GM12865 (cell line): Measurements from ENCODE around the gene TIGD6.

Experiments
- DNase-seq: peaks from one replicate; pipeline ENCODE4 v3.0.0; 2010; ENCODE audit warnings: low read depth
- H3K4me3 ChIP-seq: 2 replicates; pipeline ENCODE4 v1.5.1; 2011; ENCODE audit warnings: mild to moderate bottlenecking, low read depth, low read length, control low read depth
- CTCF ChIP-seq: IDR thresholded peaks from 2 replicates; pipeline ENCODE4 v1.5.1; 2011; ENCODE audit warnings: low read length, control low read depth, low read depth, inconsistent platforms; ENCODE audit not compliant: insufficient read depth; ENCODE audit errors: missing control alignments

The TIGD6 gene

GRCh38 chr5:150000256-150000989 lies at the start of gene TIGD6, which contains the start of gene HMGXB3:
TSS of gene TIGD6 (minus strand) at chr5:150000654. CDS start at chr5:149996348, 4,306 bp downstream.
TSS of gene HMGXB3 (plus strand) at chr5:150000739. CDS start at chr5:150004853, 4,114 bp downstream.
- peak; percentile 98 for DNase-seq
- H3K4me3 ChIP-seq, result peak within 1 kb of the TSS; percentile 66
- TF ChIP-seq CTCF, result no peak

GRCh38 chr5:150046031-150046430 lies 45.6 kb upstream of the TIGD6 start:
- DNase-seq, result no peak
- H3K4me3 ChIP-seq, result no peak overlapping the region
- TF ChIP-seq CTCF, result no peak

DNA sequence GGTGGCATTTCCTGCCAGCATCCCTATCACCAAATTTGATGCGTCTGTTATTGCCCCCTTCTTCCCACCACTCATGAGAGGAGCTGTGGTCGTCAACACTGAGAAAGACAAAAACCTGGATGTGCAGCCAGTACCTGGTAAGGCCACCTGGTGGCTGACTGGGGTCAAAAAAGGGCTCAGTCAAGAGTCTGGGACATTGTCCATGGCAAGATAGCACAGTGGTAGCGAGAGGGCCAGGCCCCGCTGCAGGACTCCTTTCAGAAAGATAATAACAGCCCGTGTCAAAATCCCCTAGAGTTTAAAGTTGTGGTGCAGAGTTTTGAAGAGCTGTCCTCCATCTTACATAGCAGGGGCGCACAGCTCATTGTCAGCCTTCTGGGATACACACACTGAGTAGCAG lies 45.1 kb upstream of the TIGD6 start:
- no peak overlapping the region for H3K4me3 ChIP-seq
- no peak for DNase-seq
- TF ChIP-seq CTCF, result peak; percentile 8

DNA sequence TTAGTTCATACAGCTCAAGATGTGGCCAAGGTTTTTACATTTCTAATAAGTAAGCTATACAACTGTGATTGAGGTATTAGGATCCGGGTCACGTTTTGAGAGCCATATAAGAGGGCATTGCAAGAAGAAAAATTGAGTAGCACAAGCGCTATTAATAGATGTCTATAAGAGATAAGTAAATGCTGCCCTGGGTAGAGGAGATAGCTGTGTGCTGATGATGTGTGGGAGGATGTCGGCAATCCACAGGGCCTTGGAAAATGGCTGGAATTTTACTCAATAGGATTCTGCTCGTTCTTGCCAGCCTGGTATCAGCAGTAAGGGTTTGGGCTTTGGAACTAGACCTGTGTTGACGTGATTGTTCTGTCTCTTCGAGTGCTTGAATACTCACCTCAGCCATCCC lies 44.3 kb upstream of the TIGD6 start:
- TF ChIP-seq CTCF, result no peak
- DNase-seq, result no peak
- H3K4me3 ChIP-seq, result no peak overlapping the region

DNA sequence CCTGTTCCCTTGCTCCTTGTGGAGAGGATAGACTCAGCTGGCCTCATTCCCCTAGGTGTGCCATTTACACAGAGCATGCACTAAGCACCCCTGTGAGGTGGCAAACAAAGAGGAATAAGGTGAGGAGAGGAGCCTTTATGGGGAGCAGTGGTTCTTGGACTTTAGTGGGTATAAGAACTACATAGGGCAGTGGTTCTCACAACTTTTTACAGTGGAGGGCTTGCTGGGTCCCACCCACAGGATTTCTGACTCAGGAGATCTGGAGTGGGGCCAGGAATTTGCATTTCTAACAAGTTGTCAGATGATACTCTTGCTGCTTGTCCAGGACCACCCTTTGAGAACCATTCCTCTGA lies 43.9 kb upstream of the TIGD6 start:
- DNase-seq, result no peak
- no peak overlapping the region for H3K4me3 ChIP-seq
- no peak for TF ChIP-seq CTCF

DNA sequence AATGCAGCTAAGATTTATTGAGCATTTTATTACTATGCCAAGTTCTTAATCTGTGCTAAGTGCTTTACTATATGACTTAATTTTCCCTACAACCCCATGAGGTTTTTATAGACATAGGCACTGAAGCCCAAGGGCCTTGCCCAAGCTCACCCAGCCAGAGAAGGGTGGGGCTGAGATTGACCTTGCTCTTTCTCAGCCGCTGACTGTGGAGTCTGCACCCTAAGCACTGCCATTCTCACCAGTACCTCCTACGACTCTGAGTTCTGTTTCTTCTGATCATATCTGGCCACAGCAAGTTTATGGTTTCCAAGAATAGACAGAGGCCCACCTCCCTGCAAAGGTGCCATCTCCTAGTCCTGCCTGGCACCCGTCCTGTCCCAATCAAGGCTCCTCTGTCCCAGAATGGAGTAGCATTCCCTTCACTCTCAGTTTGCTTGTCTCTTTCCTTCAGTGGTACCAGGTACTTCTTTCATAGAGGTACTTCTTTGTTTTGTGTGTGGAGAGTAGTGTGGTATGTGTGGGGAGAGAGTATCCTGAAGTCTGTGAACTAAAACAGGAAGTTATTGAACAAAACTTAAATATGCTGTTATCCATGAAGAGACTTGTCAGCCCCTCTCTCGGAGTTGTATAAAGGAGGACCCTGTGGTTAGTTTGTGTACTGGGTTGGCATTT lies 43.3 kb upstream of the TIGD6 start:
- no peak for TF ChIP-seq CTCF
- no peak overlapping the region for H3K4me3 ChIP-seq
- no peak for DNase-seq
